SK-N-SH (cell line): ENCODE data around the gene CNTNAP5. TPM values are rescaled to one million over a fixed set of nuclear protein-coding genes. Genes with fewer than 3 reads are reported as not detected.

Experiments used
- CTCF ChIA-PET: fragments of 300-600, 350-600 bp; formaldehyde crosslinking; extraction: SDS; loops from one replicate; lab custom pipeline; 2021; lab: Yijun Ruan, JAX
- POLR2A ChIA-PET: fragments of 350-600 bp; sonication (Branson Sonifier 250); formaldehyde crosslinking; extraction: SDS; loops from one replicate; lab custom pipeline; 2020; ENCODE audit warnings: antibody characterized with exemption, inconsistent platforms; lab: Yijun Ruan, JAX
- DNase-seq: peaks from one replicate; pipeline ENCODE4 v3.0.0; 2012
- H2AFZ ChIP-seq: fragments of 200-600 bp; sonication (generic); 2 replicates; pipeline ENCODE4 v1.8.1; 2016; ENCODE audit warnings: antibody characterized with exemption, mild to moderate bottlenecking, low read depth
- H3F3A ChIP-seq: fragments of 200-600 bp; sonication (generic); replicated peaks from 2 replicates; pipeline ENCODE3; 2016; ENCODE audit warnings: antibody characterized with exemption, mild to moderate bottlenecking; ENCODE audit not compliant: insufficient read depth
- H3K27ac ChIP-seq, 2 experiments: fragments of 200-500 bp in 1 of 2; fragments of 200-600 bp in 1 of 2; sonication (Bioruptor generic) in 1 of 2; sonication (generic), shearing (Covaris generic) in 1 of 2; 2 replicates each; pipeline versions ENCODE4 v1.5.1 to v1.6.1; 2014 to 2016; ENCODE audit warnings: low read depth in 2 of 2, inconsistent platforms in 1 of 2, low read length in 1 of 2, mild to moderate bottlenecking in 1 of 2, mixed read lengths in 1 of 2
- H3K27me3 ChIP-seq: fragments of 200-600 bp; sonication (generic), shearing (Covaris generic); 2 replicates; pipeline ENCODE4 v1.6.1; 2016; ENCODE audit warnings: mixed run types; ENCODE audit not compliant: insufficient read depth
- H3K36me3 ChIP-seq, 2 experiments: fragments of 200-500 bp in 1 of 2; fragments of 200-600 bp in 1 of 2; sonication (Bioruptor generic) in 1 of 2; sonication (generic) in 1 of 2; replicated peaks in 1 of 2; 2 replicates each; pipeline versions ENCODE3 to v1.5.1; 2014 to 2016; ENCODE audit warnings: low read length in 1 of 2, mild to moderate bottlenecking in 1 of 2; ENCODE audit not compliant: insufficient read depth in 2 of 2, control insufficient read depth in 1 of 2
- H3K4me1 ChIP-seq, 2 experiments: fragments of 200-500 bp in 1 of 2; fragments of 200-600 bp in 1 of 2; sonication (Bioruptor generic) in 1 of 2; sonication (generic), shearing (Covaris generic) in 1 of 2; 2 replicates each; pipeline versions ENCODE4 v1.5.1 to v1.6.1; 2014 to 2016; ENCODE audit warnings: low read depth in 1 of 2, low read length in 1 of 2, mixed run types in 1 of 2; ENCODE audit not compliant: insufficient read depth in 2 of 2, control insufficient read depth in 1 of 2
- H3K4me2 ChIP-seq: fragments of 200-600 bp; sonication (generic), shearing (Covaris generic); 2 replicates; pipeline ENCODE4 v1.6.1; 2017; ENCODE audit warnings: mixed run types
- H3K4me3 ChIP-seq, 2 experiments: fragments of 200-500 bp in 1 of 2; fragments of 200-600 bp in 1 of 2; sonication (Bioruptor generic) in 1 of 2; sonication (generic), shearing (Covaris generic) in 1 of 2; 2 replicates each; pipeline versions ENCODE4 v1.5.1 to v1.8.1; 2014 to 2016; ENCODE audit warnings: low read depth in 2 of 2, inconsistent platforms in 1 of 2, low read length in 1 of 2, mild to moderate bottlenecking in 1 of 2, mixed read lengths in 1 of 2, moderate library complexity in 1 of 2
- H3K79me2 ChIP-seq: fragments of 200-600 bp; sonication (generic); 2 replicates; pipeline ENCODE4 v1.8.1; 2017; ENCODE audit warnings: mild to moderate bottlenecking; ENCODE audit not compliant: insufficient read depth
- H3K9ac ChIP-seq: fragments of 200-600 bp; sonication (generic); 2 replicates; pipeline ENCODE4 v1.6.1; 2017; ENCODE audit warnings: mixed run types
- H3K9me2 ChIP-seq: fragments of 200-600 bp; sonication (generic); 2 replicates; pipeline ENCODE4 v1.6.1; 2017; ENCODE audit warnings: mixed run types
- H3K9me3 ChIP-seq: fragments of 200-600 bp; sonication (generic); 2 replicates; pipeline ENCODE4 v1.6.1; 2017; ENCODE audit warnings: mixed run types, mild to moderate bottlenecking, moderate library complexity
- H4K20me1 ChIP-seq: fragments of 200-600 bp; sonication (generic); 2 replicates; pipeline ENCODE4 v1.6.1; 2017; ENCODE audit warnings: mild to moderate bottlenecking, mixed run types; ENCODE audit not compliant: insufficient read depth
- CHD2 ChIP-seq: fragments of 150-350 bp; IDR thresholded peaks from 2 replicates; pipeline ENCODE4 v1.6.1; 2018; ENCODE audit warnings: low read length; ENCODE audit not compliant: partially characterized antibody
- CTCF ChIP-seq: fragments of 200-600 bp; sonication (generic); IDR thresholded peaks from 2 replicates; pipeline ENCODE4 v1.6.1; 2017; ENCODE audit warnings: antibody characterized with exemption, mild to moderate bottlenecking, moderate library complexity
- ELF1 ChIP-seq: IDR thresholded peaks from 2 replicates; pipeline ENCODE4 v1.4.0; 2012
- FOXM1 ChIP-seq: IDR thresholded peaks from 2 replicates; pipeline ENCODE4 v1.4.0; 2012; ENCODE audit warnings: low read depth, mild to moderate bottlenecking
- GABPA ChIP-seq: IDR thresholded peaks from 2 replicates; pipeline ENCODE4 v1.4.0; 2012; ENCODE audit warnings: low read depth, mild to moderate bottlenecking
- IRF3 ChIP-seq: fragments of 150-350 bp; IDR thresholded peaks from 2 replicates; pipeline ENCODE4 v1.6.1; 2016; ENCODE audit warnings: mild to moderate bottlenecking, low read depth, low read length
- JUND ChIP-seq: IDR thresholded peaks from 2 replicates; pipeline ENCODE4 v1.4.0; 2012
- MXI1 ChIP-seq: IDR thresholded peaks from 2 replicates; pipeline ENCODE4 v1.6.1; 2012; ENCODE audit warnings: mild to moderate bottlenecking, low read depth, low read length, improper control_type of control experiment
- POLR2AphosphoS5 ChIP-seq: IDR thresholded peaks from 2 replicates; pipeline ENCODE4 v1.6.1; 2012; ENCODE audit warnings: low read depth, low read length
- RAD21 ChIP-seq: IDR thresholded peaks from 2 replicates; pipeline ENCODE4 v1.6.1; 2012; ENCODE audit warnings: mild to moderate bottlenecking, low read length
- RCOR1 ChIP-seq: fragments of 150-350 bp; IDR thresholded peaks from 2 replicates; pipeline ENCODE4 v1.6.1; 2017; ENCODE audit warnings: antibody characterized with exemption, low read length
- SIN3A ChIP-seq: IDR thresholded peaks from 2 replicates; pipeline ENCODE4 v1.6.1; 2012; ENCODE audit warnings: low read depth, mild to moderate bottlenecking, low read length, moderate library complexity, borderline replicate concordance
- USF2 ChIP-seq: fragments of 150-350 bp; IDR thresholded peaks from 2 replicates; pipeline ENCODE4 v1.6.1; 2017; ENCODE audit warnings: antibody characterized with exemption, low read length, low read depth, borderline replicate concordance
- YY1 ChIP-seq: IDR thresholded peaks from 2 replicates; pipeline ENCODE4 v1.4.0; 2012; ENCODE audit warnings: low read depth, mild to moderate bottlenecking
- WGBS: methylation state at CpG from one replicate; pipeline ENCODE4 v1.1.6; 2017; ENCODE audit warnings: low lambda C conversion rate; 5-methylcytosine and 5-hydroxymethylcytosine counted together
- polyA plus RNA-seq, 3 experiments: library from polyadenylated mRNA; depleted of rRNA; stranded (reverse); fragments of >200 nt; gene quantifications; 2 replicates each; pipeline ENCODE4 v1.2.3, GENCODE V29; 2012

The CNTNAP5 gene
- polyA plus RNA-seq, 1 of the 3 experiments (the other 2 are of a cell fraction) = 0.08 TPM

GRCh38 chr2:124081154-124081716, 56.1 kb downstream of the CNTNAP5 start:
- no peaks in the 10 kb centered on the region for H3K27me3 ChIP-seq
- H3K9ac ChIP-seq = no peak overlapping the region
- no peaks in the 10 kb centered on the region for H3K9me3 ChIP-seq
- peaks cover 0 to 8% of the 10 kb centered on the region in 2 experiments; a peak in 1 of 4 replicates for H3K4me1 ChIP-seq
- CTCF ChIA-PET = no interaction called here
- H2AFZ ChIP-seq = no peak overlapping the region
- no peak for DNase-seq
- H3K4me3 ChIP-seq = no peak overlapping the region
- H3K36me3 ChIP-seq = no peaks in the 10 kb centered on the region
- no peaks in the 10 kb centered on the region for H4K20me1 ChIP-seq
- H3K4me2 ChIP-seq = no peak overlapping the region
- H3K27ac ChIP-seq = no peak overlapping the region
- H3F3A ChIP-seq = no peaks in the 10 kb centered on the region
- WGBS = 21% methylated on average over 1 of the region's 1 CpG
- TF ChIP-seq RCOR1 (no peak), SIN3A (no peak), RAD21 (no peak), IRF3 (no peak)
- TF ChIP-seq, all 33 proteins: peak for 0
- POLR2A ChIA-PET = no interaction called here
- H3K79me2 ChIP-seq = no peaks in the 10 kb centered on the region
- no peaks in the 10 kb centered on the region for H3K9me2 ChIP-seq

GRCh38 chr2:124088616-124089015, 63.5 kb downstream of the CNTNAP5 start:
- no peak overlapping the region for H3K4me3 ChIP-seq
- H3K9me2 ChIP-seq = peaks cover 4% of the 10 kb centered on the region; the same call in 1 of the 2 replicates
- ChIA-PET CTCF (no interaction called here), POLR2A (no interaction called here)
- H3K79me2 ChIP-seq = no peaks in the 10 kb centered on the region
- no peaks in the 10 kb centered on the region for H3K9me3 ChIP-seq
- no peak overlapping the region for H2AFZ ChIP-seq
- TF ChIP-seq IRF3 (no peak), SIN3A (no peak), MXI1 (no peak), JUND (no peak), YY1 (no peak), FOXM1 (no peak), GABPA (no peak), ELF1 (no peak), USF2 (no peak), POLR2AphosphoS5 (no peak), CTCF (no peak), CHD2 (no peak)
- no peak overlapping the region for H3K9ac ChIP-seq
- H3F3A ChIP-seq = no peaks in the 10 kb centered on the region
- no peaks in the 10 kb centered on the region for H3K27me3 ChIP-seq
- DNase-seq = no peak
- H3K27ac ChIP-seq = no peak overlapping the region
- H3K4me1 ChIP-seq = peaks cover 0 to 3% of the 10 kb centered on the region in 2 experiments; a peak in 1 of 4 replicates
- 12% methylated on average over 2 of the region's 2 CpGs for WGBS
- no peaks in the 10 kb centered on the region for H4K20me1 ChIP-seq
- H3K4me2 ChIP-seq = no peak overlapping the region
- H3K36me3 ChIP-seq = no peaks in the 10 kb centered on the region
